ENCODE data around the gene SETD1A.

SETD1A gene

GRCh38 chr16:30957456-30958174, at the start of gene SETD1A:
TSS of gene SETD1A (plus strand) at chr16:30957754. CDS start at chr16:30958732, 978 bp downstream.
- peak; percentile 96 for DNase-seq

GRCh38 chr16:30910427-30911029, 47.0 kb upstream of the SETD1A start:
- no peak for DNase-seq

GRCh38 chr16:30912794-30913412, 44.7 kb upstream of the SETD1A start:
- no peak for DNase-seq

- no peak for DNase-seq
Measured at GRCh38 chr16:30914830-30915229, 42.7 kb upstream of the SETD1A start.

GRCh38 chr16:30918614-30919013, 38.9 kb upstream of the SETD1A start:
- DNase-seq = no peak

- DNase-seq = no peak
Measured at GRCh38 chr16:30920891-30921290, 36.7 kb upstream of the SETD1A start.

DNA sequence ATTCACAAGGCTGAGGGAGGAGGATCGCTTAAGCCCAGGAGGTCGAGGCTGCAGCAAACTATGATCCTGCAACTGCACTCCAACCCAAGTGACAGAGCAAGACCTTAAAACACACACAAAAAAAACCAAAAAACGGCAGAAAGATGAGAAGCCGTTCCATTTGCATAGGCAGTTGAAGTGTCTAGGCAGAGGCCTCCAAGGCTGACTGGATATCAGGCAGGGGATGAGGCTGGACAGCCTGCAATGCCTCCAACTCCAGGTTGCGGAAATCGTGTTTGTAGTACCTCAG, 36.2 kb upstream of the SETD1A start:
- DNase-seq = no peak

DNA sequence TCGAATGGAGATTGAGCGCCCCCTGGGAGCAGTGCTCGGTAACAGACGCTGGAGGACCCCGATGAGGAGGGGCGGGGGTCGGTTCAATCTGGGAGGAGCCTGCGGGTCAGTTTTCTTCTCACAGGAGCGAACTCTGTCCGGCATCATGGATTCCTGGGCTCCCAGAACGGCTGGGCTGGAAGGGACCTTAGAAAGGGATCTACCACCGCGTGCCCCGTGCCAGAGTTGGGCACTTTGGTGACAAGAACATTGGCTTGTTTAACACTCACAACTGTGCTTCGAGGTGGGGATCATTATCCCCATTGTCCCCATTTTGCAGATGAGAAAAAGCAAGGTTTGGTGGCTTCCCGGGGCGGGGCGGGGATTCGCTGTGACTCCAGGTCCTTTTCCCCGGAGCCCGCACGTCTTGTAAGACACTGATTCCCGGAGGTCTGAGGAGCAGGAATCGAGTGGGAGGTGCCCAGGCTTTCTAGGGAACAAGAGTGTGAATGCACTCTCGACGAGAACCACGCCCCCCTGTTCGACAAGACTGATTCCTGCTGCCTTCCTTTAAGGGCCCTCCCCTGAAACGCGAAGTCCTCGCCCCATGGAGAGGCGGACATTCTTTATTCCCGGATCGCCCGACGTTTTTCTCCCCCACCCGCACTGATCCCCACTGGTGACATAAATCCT, 35.7 kb upstream of the SETD1A start:
- DNase-seq = peak; percentile 79

DNA sequence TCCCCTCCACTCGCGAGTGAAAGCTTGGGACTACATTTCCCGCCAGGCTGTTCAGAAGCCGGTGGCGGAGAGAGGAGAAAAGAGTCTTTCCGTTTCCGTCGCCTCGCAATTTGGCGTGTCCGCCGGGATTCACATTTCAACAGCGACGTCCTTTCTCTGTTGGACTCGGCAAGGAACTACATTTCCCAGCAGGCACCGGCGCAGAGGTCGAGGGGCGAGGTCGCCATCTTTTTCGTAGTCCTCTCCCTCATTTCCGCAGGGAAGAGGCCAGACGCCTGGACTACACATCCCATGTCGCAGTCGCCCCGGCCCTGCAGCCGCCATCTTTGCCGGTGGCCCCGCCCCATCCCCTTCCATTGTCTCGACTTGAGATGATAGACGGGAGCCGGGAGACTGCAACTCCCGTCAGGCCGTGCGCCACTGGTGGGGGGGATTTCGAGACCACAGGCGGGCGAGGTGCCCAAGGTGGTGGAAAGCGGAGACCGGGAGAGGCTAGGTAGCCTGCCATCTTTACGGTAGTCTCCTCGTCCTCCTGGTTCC, 35.1 kb upstream of the SETD1A start:
- DNase-seq = peak; percentile 99

DNA sequence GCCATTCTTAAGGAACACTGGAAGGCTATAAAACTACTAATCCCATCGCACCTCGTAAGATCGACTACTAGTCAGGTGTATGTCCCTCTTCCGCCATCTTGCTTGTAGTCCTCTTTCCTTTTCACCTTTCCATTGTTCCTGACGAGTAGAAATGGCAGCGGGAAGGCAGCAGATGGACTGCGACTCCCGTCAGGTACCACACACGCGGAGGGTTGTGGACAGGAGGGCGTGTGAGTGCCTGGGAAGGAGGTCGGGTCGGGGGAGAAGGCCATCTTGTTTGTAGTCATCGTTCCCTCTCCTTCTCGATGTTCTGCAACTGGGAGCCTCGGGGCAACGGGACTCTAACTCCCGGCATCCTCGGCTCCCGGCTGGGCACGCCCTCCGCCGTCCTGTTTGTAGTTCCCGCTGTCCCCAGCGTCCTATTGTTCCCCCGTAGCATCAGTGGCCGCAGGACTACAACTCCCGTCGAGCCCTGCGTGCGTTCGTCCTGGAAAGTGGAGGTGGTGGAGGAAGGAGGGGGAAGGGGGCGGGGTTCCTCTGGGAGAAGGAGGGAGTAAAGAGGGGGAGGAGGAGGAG, 34.5 kb upstream of the SETD1A start:
- DNase-seq = peak; percentile 100

DNA sequence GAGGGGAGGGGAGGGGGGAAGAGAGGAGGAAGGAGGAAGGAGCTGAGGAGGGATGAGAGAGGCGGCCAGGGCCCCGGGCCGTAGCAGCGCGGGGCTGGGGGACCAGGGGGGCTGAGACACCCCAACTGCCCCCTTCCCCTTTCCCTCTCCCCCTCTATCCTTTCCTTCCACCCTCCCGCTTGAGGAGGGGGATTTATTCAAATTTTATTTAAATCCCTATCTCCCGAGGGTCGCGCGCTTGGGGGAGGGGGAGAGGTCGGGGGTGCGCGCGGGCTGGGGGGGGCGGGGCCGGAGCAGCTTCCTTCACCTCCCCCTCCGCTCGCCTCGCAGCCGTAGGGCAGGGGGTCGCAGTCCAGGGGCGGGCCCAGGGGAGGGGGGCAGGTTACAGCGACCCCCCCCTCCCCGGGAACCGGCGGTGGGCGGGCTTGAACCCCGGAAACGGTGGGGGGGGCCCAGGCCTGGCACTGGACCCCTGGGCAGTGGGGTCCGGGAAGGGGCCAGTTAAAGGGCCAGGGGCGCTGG, 33.9 kb upstream of the SETD1A start, which contains the start of gene FBXL19:
FBXL19 (plus strand) TSS at position 19 of the 522 bp plus-strand sequence. CDS start 2,183 bp downstream, outside the sequence.
- no peak for DNase-seq

DNA sequence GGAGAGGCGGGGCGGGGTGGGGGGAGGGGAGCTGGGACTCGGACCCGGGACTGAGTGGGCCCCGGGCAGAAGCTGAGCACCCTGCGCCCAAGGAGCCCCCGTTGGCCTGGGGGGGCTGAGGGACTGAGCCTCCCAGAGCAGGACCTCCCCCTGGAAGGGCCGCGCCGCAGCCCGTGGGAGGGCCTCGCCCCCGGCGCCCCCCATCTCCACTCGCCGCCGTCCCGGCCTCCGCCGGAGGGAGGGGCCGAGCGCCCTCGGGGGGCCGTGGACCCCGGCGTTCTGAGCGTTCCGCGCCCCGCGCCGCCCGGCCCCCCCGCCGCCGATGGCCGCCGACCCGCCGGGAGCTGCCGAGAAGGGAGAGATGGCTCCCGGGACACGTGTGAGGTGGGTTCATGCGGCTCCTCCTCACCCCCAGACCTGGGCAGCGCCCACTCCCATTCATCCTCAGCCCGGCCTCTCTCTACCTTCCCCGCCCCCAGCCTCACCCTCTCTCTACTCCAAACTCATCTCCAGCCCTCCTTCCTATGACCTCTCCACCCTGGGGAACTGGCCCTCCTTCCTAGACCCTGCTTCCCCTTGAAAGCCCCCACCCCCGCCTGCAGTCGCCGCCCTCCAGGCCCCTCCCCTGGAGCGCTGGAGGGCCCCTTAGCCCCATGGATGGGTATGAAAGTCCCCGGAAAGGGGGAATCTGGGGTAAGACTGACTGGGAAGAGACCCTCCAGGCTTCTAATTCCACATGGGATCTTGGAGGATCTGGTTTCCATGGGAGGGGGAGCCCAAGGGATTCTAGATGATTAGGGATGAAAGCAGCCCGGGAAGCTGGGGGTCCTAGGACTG, 33.3 kb upstream of the SETD1A start:
- no peak for DNase-seq

- DNase-seq = no peak
Measured at GRCh38 chr16:30924913-30925631, 32.5 kb upstream of the SETD1A start.

DNA sequence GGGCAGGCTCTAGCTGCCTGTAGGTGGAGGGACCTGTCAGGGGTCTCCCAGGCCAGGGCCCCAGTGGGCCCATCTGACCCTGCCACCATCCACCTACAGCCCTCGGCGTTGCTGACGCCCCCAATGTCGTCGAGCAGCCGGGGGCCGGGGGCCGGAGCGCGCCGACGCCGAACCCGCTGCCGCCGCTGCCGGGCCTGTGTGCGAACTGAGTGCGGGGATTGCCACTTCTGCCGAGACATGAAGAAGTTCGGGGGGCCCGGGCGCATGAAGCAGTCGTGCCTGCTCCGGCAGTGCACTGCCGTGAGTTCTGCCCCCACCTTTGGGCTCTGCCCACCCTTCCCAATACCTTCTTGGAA, 31.9 kb upstream of the SETD1A start:
- no peak for DNase-seq

DNA sequence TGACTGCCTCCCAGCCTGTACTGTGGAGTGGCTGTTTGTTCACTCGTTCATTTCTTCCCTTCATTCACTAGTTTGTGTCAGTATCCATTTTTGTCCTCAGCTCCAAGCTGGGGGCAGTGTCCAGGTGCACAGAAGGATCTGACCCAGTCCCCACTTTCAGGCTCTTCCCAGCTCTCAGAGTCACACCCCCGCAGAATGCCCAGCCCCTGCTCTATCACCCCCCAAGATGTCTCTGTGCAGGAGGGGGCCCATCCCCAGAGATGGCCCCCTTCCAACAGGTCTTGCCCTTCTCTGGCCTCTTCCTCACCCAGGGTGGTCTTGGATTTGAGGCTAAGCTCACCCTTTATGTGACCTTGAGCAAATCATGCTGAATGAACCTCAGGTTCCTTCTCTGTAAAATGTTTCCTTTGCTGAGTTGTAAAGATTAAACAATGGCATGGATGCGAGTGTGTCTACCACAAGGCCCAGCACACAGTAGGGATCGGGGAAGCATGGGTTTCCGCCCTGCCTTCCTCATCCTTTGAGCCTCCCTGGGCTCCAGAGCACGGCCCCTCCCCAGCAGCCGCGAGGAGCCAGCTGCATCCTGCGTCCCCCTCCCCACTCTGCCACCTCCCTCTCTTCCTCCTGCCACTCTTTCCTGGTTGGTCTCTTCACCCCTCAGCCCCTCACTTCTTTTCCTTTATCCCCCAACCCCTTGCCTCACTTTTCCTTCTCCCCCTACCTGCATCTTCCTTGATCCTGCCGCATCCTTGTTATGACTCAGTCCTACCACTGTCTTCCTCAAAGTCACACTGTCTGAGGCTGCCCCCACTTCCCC, 31.4 kb upstream of the SETD1A start:
- no peak for DNase-seq

GRCh38 chr16:30926937-30927788, 30.4 kb upstream of the SETD1A start:
- no peak for DNase-seq

DNA sequence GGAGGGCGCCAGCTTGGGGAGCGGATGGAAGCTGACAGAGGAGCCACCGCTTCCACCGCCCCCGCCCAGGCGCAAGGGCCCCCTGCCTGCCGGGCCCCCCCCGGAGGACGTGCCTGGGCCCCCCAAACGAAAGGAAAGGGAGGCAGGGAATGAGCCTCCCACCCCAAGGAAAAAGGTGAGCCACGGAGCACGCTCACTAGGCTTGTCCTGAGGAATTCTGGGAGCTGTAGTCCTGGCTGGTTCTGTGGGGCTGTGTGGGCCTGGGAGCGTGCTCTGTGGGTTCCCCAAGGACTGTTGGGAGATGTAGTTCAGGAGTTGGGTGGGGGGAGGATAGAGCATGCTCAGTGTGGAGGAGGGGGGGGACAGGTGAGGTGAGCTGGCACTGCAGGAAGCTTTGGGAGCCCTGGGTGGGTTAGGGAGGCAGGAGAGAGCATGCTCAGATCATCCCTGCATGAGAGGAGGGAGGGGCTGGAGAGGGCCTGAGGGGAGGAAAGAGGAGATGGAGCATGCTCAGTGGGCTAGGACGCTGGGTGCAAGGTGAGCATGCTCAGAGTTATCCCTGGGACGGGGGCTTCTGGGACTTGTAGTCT, 29.7 kb upstream of the SETD1A start:
- DNase-seq = peak; percentile 36

GRCh38 chr16:30928390-30928789, 29.2 kb upstream of the SETD1A start:
- DNase-seq = no peak

DNA sequence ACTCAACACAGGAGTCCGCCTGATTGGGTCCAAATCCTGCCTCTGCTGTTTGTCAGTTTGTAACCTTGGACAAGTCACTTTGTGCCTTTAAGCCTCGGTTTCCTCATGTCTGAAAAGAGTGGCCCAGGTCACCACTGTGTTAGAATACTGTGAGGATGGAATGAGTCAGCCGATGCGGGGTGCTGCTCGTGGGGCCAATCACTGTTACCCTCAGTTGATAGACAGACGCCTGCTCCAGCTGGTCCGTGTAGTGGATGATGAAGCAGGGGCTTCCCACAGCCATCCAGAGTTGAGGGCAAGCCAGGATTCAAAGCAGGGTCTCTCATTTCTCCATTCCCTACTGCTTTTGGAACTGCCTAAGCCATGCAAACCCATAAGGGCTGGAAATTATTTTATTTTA, 28.4 kb upstream of the SETD1A start:
- DNase-seq = no peak
